ENCODE results near the gene AGPAT2. TPM values are rescaled to one million over a fixed set of nuclear protein-coding genes. Genes with fewer than 3 reads are reported as not detected.

Gene AGPAT2
- total RNA-seq, 1 experiment from 2014 or later = 40.2 TPM

DNA sequence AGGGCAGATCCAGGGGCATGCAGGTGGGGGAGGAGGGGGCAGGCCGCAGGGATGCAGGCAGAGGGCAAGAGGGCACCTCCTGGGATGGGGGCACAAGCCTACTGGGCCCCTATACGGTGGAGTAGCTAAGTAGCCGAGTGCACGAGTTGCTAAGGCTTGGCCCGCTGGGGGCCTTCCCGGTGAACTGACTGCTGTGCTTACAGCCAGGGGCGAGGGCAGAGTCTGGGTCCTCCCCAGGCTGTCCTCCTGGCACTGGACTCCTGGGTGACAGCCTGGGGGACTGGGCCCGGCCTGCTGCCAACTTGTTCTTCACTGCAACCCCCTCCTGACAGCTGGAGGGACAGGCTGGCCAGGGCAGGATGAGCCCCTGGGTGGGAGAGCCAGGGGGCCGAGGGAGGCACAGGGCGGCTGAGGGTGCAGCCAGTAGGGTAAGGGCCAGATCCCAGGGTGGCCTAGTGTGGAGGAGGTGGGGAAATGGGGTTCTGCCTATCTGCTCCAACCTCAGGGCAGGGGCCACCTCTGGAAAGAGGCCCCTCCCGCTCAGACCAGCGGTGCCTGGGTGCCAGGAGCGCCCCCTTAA is 26.2 kb downstream of the AGPAT2 start:
- Mint-ChIP-seq H3K9me3 (no peaks in the 10 kb centered on the region), H3K4me1 (peaks cover 4% of the 10 kb centered on the region; the same call in 1 of the 2 replicates), H3K27me3 (ENCODE audit: low read depth) (no peaks in the 10 kb centered on the region; the same call in 1 of the 2 replicates), H3K36me3 (no peaks in the 10 kb centered on the region), H3K4me3 (no peak overlapping the region), H3K27ac (no peak overlapping the region)
- TF ChIP-seq ZNF138 (CRISPR knock-in tag; conservative IDR thresholded peaks at IDR 0.05) (no peak), ZNF425 (CRISPR knock-in tag; conservative IDR thresholded peaks at IDR 0.05) (no peak), IRF1 (CRISPR knock-in tag; IDR thresholded peaks at IDR 0.05) (no peak), ZNF396 (CRISPR knock-in tag; IDR thresholded peaks at IDR 0.05; ENCODE audit: borderline replicate concordance) (no peak), ZMAT4 (CRISPR knock-in tag; IDR thresholded peaks at IDR 0.05) (no peak), CTCF (IDR thresholded peaks at IDR 0.05) (no peak), SP1 (CRISPR knock-in tag; conservative IDR thresholded peaks at IDR 0.05) (no peak), NR1H2 (CRISPR knock-in tag; IDR thresholded peaks at IDR 0.05) (no peak)
- POLR2A ChIA-PET = no interaction called here
- ATAC-seq (no peak), DNase-seq (ENCODE audit: low spot score) (no peak)
- CTCF ChIA-PET = interaction anchor here (1.2 to 2.4 kb wide), 2 partner anchors 11 to 298 kb away, joined by 3 to 16 read pairs; no protein-coding TSS in a partner anchor

DNA sequence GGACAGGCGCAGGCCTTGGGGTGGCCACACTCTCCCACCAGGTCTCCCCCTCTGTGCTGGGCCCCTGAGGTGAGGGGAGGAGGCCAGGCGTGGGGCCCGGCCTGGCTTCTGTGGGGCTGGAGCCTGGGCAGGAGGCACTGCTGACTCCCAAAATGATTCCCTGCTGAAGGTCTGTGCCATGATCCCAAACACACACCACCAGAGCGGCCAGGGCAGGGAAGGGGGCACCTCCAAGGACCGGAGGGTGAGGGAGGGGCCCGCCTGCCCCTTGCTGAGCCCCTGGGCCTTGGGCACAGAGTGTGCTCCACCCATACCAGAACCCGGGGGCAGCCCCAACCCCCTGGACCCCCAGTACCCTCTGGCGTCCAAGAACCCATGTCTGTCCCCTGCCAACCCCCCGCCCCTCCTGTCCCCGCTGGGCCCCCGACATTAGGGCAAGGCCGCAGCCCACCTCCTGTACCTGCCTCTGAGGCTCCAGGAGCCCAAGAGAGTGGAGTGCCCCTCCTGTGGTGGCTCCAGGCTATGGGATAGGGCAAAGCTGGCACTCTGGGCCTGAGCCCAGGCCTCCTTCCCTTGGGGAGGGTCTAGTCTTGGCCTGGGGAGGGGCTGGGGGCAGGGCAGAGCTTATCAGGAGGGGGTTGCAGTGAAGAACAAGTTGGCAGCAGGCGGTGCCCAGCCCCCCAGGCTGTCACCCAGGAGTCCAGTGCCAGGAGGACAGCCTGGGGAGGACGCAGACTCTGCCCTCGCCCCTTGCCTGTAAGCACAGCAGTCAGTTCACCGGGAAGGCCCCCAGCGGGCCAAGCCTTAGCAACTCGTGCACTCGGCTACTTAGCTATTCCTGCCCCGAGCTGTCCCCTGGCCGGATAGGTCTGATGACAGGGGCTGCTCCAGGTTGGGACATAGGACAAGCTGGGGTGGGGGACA is 27.1 kb downstream of the AGPAT2 start:
- DNase-seq (ENCODE audit: low spot score) (no peak), ATAC-seq (no peak)
- Mint-ChIP-seq H3K27ac (no peak overlapping the region), H3K9me3 (no peaks in the 10 kb centered on the region), H3K4me3 (no peak overlapping the region), H3K27me3 (ENCODE audit: low read depth) (no peaks in the 10 kb centered on the region; the same call in 1 of the 2 replicates), H3K36me3 (no peaks in the 10 kb centered on the region), H3K4me1 (peaks cover 6% of the 10 kb centered on the region; the same call in 1 of the 2 replicates)
- CTCF ChIA-PET = interaction anchor here (0.6 to 2.4 kb wide), 2 partner anchors 12 to 23 kb away, joined by 3 to 16 read pairs; no protein-coding TSS in a partner anchor
- POLR2A ChIA-PET = no interaction called here
- TF ChIP-seq FOXK1 (CRISPR knock-in tag; IDR thresholded peaks at IDR 0.05) = no peak
- no peak for TF ChIP-seq ATF2 (CRISPR knock-in tag; IDR thresholded peaks at IDR 0.05; ENCODE audit: borderline replicate concordance, low read depth)
- TF ChIP-seq, protein P1, sequence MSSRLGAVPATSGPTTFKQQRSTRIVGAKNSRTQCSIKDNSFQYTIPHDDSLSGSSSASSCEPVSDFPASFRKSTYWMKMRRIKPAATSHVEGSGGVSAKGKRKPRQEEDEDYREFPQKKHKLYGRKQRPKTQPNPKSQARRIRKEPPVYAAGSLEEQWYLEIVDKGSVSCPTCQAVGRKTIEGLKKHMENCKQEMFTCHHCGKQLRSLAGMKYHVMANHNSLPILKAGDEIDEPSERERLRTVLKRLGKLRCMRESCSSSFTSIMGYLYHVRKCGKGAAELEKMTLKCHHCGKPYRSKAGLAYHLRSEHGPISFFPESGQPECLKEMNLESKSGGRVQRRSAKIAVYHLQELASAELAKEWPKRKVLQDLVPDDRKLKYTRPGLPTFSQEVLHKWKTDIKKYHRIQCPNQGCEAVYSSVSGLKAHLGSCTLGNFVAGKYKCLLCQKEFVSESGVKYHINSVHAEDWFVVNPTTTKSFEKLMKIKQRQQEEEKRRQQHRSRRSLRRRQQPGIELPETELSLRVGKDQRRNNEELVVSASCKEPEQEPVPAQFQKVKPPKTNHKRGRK (CRISPR knock-in tag; IDR thresholded peaks at IDR 0.05; ENCODE audit: borderline replicate concordance) = no peak
- TF ChIP-seq ZNF138 (CRISPR knock-in tag; conservative IDR thresholded peaks at IDR 0.05) = no peak
- TF ChIP-seq, protein P2, sequence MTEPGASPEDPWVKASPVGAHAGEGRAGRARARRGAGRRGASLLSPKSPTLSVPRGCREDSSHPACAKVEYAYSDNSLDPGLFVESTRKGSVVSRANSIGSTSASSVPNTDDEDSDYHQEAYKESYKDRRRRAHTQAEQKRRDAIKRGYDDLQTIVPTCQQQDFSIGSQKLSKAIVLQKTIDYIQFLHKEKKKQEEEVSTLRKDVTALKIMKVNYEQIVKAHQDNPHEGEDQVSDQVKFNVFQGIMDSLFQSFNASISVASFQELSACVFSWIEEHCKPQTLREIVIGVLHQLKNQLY (CRISPR knock-in tag; IDR thresholded peaks at IDR 0.05) = no peak
- TF ChIP-seq ATF6 (CRISPR knock-in tag; IDR thresholded peaks at IDR 0.05) = no peak
- TF ChIP-seq ZNF232 (CRISPR knock-in tag; IDR thresholded peaks at IDR 0.05) = no peak
- TF ChIP-seq, protein P3, sequence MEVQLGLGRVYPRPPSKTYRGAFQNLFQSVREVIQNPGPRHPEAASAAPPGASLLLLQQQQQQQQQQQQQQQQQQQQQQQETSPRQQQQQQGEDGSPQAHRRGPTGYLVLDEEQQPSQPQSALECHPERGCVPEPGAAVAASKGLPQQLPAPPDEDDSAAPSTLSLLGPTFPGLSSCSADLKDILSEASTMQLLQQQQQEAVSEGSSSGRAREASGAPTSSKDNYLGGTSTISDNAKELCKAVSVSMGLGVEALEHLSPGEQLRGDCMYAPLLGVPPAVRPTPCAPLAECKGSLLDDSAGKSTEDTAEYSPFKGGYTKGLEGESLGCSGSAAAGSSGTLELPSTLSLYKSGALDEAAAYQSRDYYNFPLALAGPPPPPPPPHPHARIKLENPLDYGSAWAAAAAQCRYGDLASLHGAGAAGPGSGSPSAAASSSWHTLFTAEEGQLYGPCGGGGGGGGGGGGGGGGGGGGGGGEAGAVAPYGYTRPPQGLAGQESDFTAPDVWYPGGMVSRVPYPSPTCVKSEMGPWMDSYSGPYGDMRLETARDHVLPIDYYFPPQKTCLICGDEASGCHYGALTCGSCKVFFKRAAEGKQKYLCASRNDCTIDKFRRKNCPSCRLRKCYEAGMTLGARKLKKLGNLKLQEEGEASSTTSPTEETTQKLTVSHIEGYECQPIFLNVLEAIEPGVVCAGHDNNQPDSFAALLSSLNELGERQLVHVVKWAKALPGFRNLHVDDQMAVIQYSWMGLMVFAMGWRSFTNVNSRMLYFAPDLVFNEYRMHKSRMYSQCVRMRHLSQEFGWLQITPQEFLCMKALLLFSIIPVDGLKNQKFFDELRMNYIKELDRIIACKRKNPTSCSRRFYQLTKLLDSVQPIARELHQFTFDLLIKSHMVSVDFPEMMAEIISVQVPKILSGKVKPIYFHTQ (CRISPR knock-in tag; IDR thresholded peaks at IDR 0.05) = no peak
- TF ChIP-seq PRRX2 (CRISPR knock-in tag; IDR thresholded peaks at IDR 0.05) = no peak

Measured in WTC11 (cell line).